ENCODE results near the gene SRSF7. TPM values are rescaled to one million over a fixed set of nuclear protein-coding genes. Genes with fewer than 3 reads are reported as not detected.
A peak's percentile ranks its signal among the peaks of the same experiment; 100 is the strongest.
"Not testable (repeated sequence)": the region's sequence is repeated elsewhere in the genome, so short reads cannot be mapped to it uniquely, and the experiment has no call there.

Gene SRSF7
- 100 to 1,000 TPM in 2 of 3 donors, 10 to 100 TPM in 1; 82.6 to 135 (median 116) TPM for total RNA-seq

DNA sequence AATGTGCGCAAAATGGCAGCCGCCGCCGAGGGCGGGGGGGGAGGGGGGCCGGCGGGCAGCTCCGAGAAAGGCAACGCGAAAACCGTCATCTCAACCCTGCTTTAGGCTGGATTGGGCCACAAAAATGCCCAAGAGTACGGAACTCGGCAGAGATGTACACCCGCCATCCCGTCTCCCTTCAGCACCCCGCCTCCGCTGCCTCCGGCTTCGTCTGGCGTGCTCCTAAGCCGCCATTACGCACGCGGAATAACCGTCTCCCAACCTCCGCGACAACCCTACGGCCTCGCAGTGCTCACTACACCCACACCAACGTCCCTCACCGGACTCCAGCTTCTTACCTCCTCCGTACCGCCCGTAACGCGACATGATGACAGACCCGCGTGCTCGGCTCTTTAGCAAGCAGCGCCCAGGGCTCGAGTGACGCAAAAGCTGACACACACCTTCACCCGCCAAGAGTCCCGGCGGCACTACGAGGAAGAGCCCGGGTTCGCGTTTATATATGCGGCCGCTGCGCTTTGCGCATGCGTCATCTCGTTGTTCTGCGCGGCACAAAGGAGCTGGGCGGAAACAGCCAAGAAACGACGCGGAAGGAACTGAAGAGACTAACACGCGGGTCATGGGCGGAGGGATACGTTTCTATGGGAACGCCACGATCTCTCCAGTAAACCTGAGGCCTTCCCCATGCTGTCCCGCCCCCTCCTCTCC, at the start of gene SRSF7:
TSS of gene SRSF7 (minus strand) at position 471 of the 705 bp plus-strand sequence. CDS start at position 366, 105 bp downstream.
- Histone ChIP-seq H3K4me1 (peaks cover 0 to 10% of the 10 kb centered on the region in 2 donors), H3K27ac (peak within 1 kb of the TSS; percentile 99), H3K9me3 (no peaks in the 10 kb centered on the region), H3K4me3 (peak within 1 kb of the TSS; percentile 72 to 89 (median 86)), H3K27me3 (no peaks in the 10 kb centered on the region), H3K36me3 (peaks cover 16% of the 10 kb centered on the region)
- peak; percentile 98 to 99 for DNase-seq (ENCODE audit: low spot score in 2 of 2)
- intact Hi-C loops (cut with DNase I; ENCODE audit: low total_unique reads), result no loop called here
- peak; percentile 29 to 42 (median 40) for TF ChIP-seq CTCF (IDR thresholded peaks at IDR 0.05)
- TF ChIP-seq POLR2AphosphoS5 (IDR thresholded peaks at IDR 0.05), result peak; percentile 100
- TF ChIP-seq POLR2A (IDR thresholded peaks at IDR 0.05), result peak; percentile 100

GRCh38 chr2:38797953-38798352, 46.8 kb upstream of the SRSF7 start:
- TF ChIP-seq POLR2A (IDR thresholded peaks at IDR 0.05), result no peak
- Histone ChIP-seq H3K9me3 (no peaks in the 10 kb centered on the region), H3K4me1 (no peaks in the 10 kb centered on the region), H3K36me3 (no peaks in the 10 kb centered on the region), H3K27ac (no peak overlapping the region), H3K4me3 (no peak overlapping the region), H3K27me3 (no peaks in the 10 kb centered on the region)
- intact Hi-C loops (cut with DNase I; ENCODE audit: low total_unique reads), result no loop called here
- no peak for DNase-seq (ENCODE audit: low spot score in 2 of 2)

DNA sequence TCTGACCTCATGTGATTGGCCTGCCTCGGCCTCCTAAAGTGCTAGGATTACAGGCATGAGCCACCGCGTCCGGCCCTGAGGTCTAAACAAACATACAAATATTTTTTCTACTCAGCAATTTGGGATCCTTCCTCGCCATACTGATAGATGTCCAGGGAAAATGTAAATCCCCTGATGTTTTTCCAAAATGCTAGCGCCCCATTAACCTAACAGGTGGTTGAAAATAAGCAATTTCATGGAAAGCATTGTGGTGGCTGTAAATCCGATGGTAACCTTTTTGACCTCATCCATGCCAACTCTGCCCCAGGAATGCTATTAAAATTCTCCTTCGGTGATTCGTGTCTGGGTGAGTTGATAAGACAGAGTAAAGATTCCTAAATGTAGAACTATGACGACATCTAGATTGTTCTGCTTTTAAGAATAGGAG, 46.1 kb upstream of the SRSF7 start:
- no peaks in the 10 kb centered on the region for H3K27me3 ChIP-seq
- no peak overlapping the region for H3K27ac ChIP-seq
- H3K9me3 ChIP-seq, result no peaks in the 10 kb centered on the region
- no peak for DNase-seq (ENCODE audit: low spot score in 2 of 2)
- TF ChIP-seq POLR2A (IDR thresholded peaks at IDR 0.05) (no peak), CTCF (IDR thresholded peaks at IDR 0.05) (no peak), POLR2AphosphoS5 (IDR thresholded peaks at IDR 0.05) (no peak)
- intact Hi-C loops (cut with DNase I; ENCODE audit: low total_unique reads), result no loop called here
- no peaks in the 10 kb centered on the region for H3K4me1 ChIP-seq
- H3K4me3 ChIP-seq, result no peak overlapping the region
- H3K36me3 ChIP-seq, result no peaks in the 10 kb centered on the region

DNA sequence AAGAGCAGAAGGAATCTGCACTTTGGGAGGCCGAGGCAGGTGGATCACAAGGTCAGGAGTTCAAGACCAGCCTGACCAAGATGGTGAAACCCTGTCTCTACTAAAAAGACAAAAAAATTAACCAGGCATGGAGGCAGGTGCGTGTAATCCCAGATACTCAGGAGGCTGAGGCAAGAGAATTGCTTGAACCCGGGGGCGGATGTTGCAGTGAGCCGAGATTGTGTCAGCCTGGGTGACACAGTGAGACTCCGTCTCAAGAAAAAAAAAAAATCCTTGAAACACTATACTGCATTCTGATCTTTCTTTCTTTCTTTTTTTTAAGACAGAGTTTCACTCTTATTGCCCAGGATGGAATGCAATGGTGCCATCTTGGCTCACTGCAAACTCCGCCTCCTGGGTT, 43.9 kb upstream of the SRSF7 start:
- H3K9me3 ChIP-seq; H3K4me3 ChIP-seq; H3K27me3 ChIP-seq; intact Hi-C loops (cut with DNase I; ENCODE audit: low total_unique reads); DNase-seq (ENCODE audit: low spot score in 2 of 2); H3K36me3 ChIP-seq; H3K27ac ChIP-seq; H3K4me1 ChIP-seq: not testable (repeated sequence)

- intact Hi-C loops (cut with DNase I; ENCODE audit: low total_unique reads), result no loop called here
- no peaks in the 10 kb centered on the region for H3K36me3 ChIP-seq
- no peaks in the 10 kb centered on the region for H3K9me3 ChIP-seq
- TF ChIP-seq POLR2A (IDR thresholded peaks at IDR 0.05) (no peak), CTCF (IDR thresholded peaks at IDR 0.05) (no peak), POLR2AphosphoS5 (IDR thresholded peaks at IDR 0.05) (no peak)
- H3K27ac ChIP-seq, result no peak overlapping the region
- no peak overlapping the region for H3K4me3 ChIP-seq
- no peak for DNase-seq (ENCODE audit: low spot score in 2 of 2)
- H3K27me3 ChIP-seq, result no peaks in the 10 kb centered on the region
- no peaks in the 10 kb centered on the region for H3K4me1 ChIP-seq
Measured at GRCh38 chr2:38794235-38794946, 43.2 kb upstream of the SRSF7 start.

GRCh38 chr2:38793511-38793910, 42.4 kb upstream of the SRSF7 start:
- H3K36me3 ChIP-seq, result no peaks in the 10 kb centered on the region
- no peaks in the 10 kb centered on the region for H3K9me3 ChIP-seq
- no peak overlapping the region for H3K4me3 ChIP-seq
- TF ChIP-seq POLR2A (IDR thresholded peaks at IDR 0.05), result no peak
- DNase-seq (ENCODE audit: low spot score in 2 of 2), result no peak
- H3K4me1 ChIP-seq, result no peaks in the 10 kb centered on the region
- intact Hi-C loops (cut with DNase I; ENCODE audit: low total_unique reads), result no loop called here
- no peak overlapping the region for H3K27ac ChIP-seq
- no peaks in the 10 kb centered on the region for H3K27me3 ChIP-seq
